ENCODE measurements around the gene CD59. TPM values are rescaled to one million over a fixed set of nuclear protein-coding genes. Genes with fewer than 3 reads are reported as not detected.

The CD59 gene
- total and polyA plus RNA-seq, 7 donors = 54.1 to 210 (median 174) TPM

- 83 to 86% methylated on average over 4 of the region's 4 CpGs for WGBS, 2 donors
- H3K4me1 ChIP-seq = peaks cover 0 to 24% (median 23%) of the 10 kb centered on the region in 4 donors
- H3K27ac ChIP-seq = no peak overlapping the region
- no peaks in the 10 kb centered on the region for H3K27me3 ChIP-seq
- intact Hi-C loops (cut with DNase I) = no loop called here
- H3K9me3 ChIP-seq = no peaks in the 10 kb centered on the region
- no peak overlapping the region for H3K4me3 ChIP-seq
- DNase-seq = no peak
- peaks cover 0 to 49% (median 3%) of the 10 kb centered on the region in 4 donors for H3K36me3 ChIP-seq
- no peak for TF ChIP-seq POLR2AphosphoS5 (IDR thresholded peaks at IDR 0.05)
- TF ChIP-seq POLR2A (IDR thresholded peaks at IDR 0.05) = no peak
- no peak for TF ChIP-seq EP300 (IDR thresholded peaks at IDR 0.05)
- TF ChIP-seq CTCF (IDR thresholded peaks at IDR 0.05) = no peak
These were observed 33.3 kb upstream of the CD59 start for GRCh38 chr11:33769542-33769941.

- intact Hi-C loops (cut with DNase I) = no loop called here
- no peak for TF ChIP-seq CTCF (IDR thresholded peaks at IDR 0.05)
- WGBS, 2 donors = 87 to 92% methylated on average over 4 of the region's 4 CpGs
- H3K9me3 ChIP-seq = peaks cover 0 to 2% (median 0%) of the 10 kb centered on the region in 4 donors
- no peak for DNase-seq
- H3K4me3 ChIP-seq = no peak overlapping the region
- H3K27me3 ChIP-seq = no peaks in the 10 kb centered on the region
- peaks cover 0 to 14% (median 12%) of the 10 kb centered on the region in 4 donors for H3K4me1 ChIP-seq
- H3K27ac ChIP-seq = no peak overlapping the region
- peaks cover 0 to 68% (median 9%) of the 10 kb centered on the region in 4 donors for H3K36me3 ChIP-seq
These were observed 31.4 kb upstream of the CD59 start for GRCh38 chr11:33767624-33768023.

GRCh38 chr11:33766085-33766484, 29.9 kb upstream of the CD59 start:
- WGBS, 2 donors = 85 to 86% methylated on average over 2 of the region's 2 CpGs
- Histone ChIP-seq H3K4me3 (no peak overlapping the region), H3K9me3 (peaks cover 0 to 2% (median 0%) of the 10 kb centered on the region in 4 donors), H3K4me1 (no peaks in the 10 kb centered on the region), H3K27ac (no peak overlapping the region), H3K27me3 (no peaks in the 10 kb centered on the region), H3K36me3 (peaks cover 0 to 81% (median 9%) of the 10 kb centered on the region in 4 donors)
- no peak for DNase-seq
- intact Hi-C loops (cut with DNase I) = no loop called here
- TF ChIP-seq POLR2A (IDR thresholded peaks at IDR 0.05) (no peak), EP300 (IDR thresholded peaks at IDR 0.05) (no peak)

- Histone ChIP-seq H3K36me3 (peaks cover 0 to 95% (median 18%) of the 10 kb centered on the region in 4 donors), H3K9me3 (peaks cover 0 to 2% (median 0%) of the 10 kb centered on the region in 4 donors), H3K4me1 (no peaks in the 10 kb centered on the region), H3K27me3 (no peaks in the 10 kb centered on the region), H3K27ac (no peak overlapping the region), H3K4me3 (no peak overlapping the region)
- intact Hi-C loops (cut with DNase I) = no loop called here
- no peak for TF ChIP-seq EP300 (IDR thresholded peaks at IDR 0.05)
- TF ChIP-seq CTCF (IDR thresholded peaks at IDR 0.05) = no peak
- no peak for TF ChIP-seq POLR2A (IDR thresholded peaks at IDR 0.05)
- no peak for DNase-seq
- whole genome bisulfite sequencing, 2 donors = 92 to 94% methylated on average over 2 of the region's 2 CpGs
These were observed 25.2 kb upstream of the CD59 start for GRCh38 chr11:33761471-33761870.

- H3K27ac ChIP-seq = no peak overlapping the region
- no peaks in the 10 kb centered on the region for H3K27me3 ChIP-seq
- H3K4me1 ChIP-seq = peaks cover 0 to 2% (median under 1%) of the 10 kb centered on the region in 4 donors
- intact Hi-C loops (cut with DNase I) = no loop called here
- peaks cover 0 to 98% (median 21%) of the 10 kb centered on the region in 4 donors for H3K36me3 ChIP-seq
- TF ChIP-seq POLR2A (IDR thresholded peaks at IDR 0.05) = no peak
- no peak for TF ChIP-seq EP300 (IDR thresholded peaks at IDR 0.05)
- no peak for TF ChIP-seq POLR2AphosphoS5 (IDR thresholded peaks at IDR 0.05)
- no peak for TF ChIP-seq CTCF (IDR thresholded peaks at IDR 0.05)
- H3K4me3 ChIP-seq = no peak overlapping the region
- 50 to 68% methylated on average over 4 of the region's 4 CpGs for WGBS, 2 donors
- no peak for DNase-seq
- H3K9me3 ChIP-seq = no peaks in the 10 kb centered on the region
These were observed 17.2 kb upstream of the CD59 start for GRCh38 chr11:33753304-33753967.
